GM10847 (cell line): ENCODE results near the gene CACNA2D3.

Experiments
- POLR2A ChIP-seq: IDR thresholded peaks from 2 replicates; pipeline ENCODE4 v1.6.1; 2011; ENCODE audit not compliant: insufficient read length; ENCODE audit errors: extremely low read depth

CACNA2D3 gene

GRCh38 chr3:54826251-54826691 lies 703.9 kb downstream of the CACNA2D3 start:
- no peak for TF ChIP-seq POLR2A

GRCh38 chr3:54827056-54827687 lies 704.8 kb downstream of the CACNA2D3 start:
- no peak for TF ChIP-seq POLR2A

- no peak for TF ChIP-seq POLR2A
Observed at GRCh38 chr3:54827776-54828175, 705.4 kb downstream of the CACNA2D3 start.

- no peak for TF ChIP-seq POLR2A
Observed at GRCh38 chr3:54830658-54831057, 708.3 kb downstream of the CACNA2D3 start.

GRCh38 chr3:54831112-54831511 lies 708.8 kb downstream of the CACNA2D3 start:
- no peak for TF ChIP-seq POLR2A

- no peak for TF ChIP-seq POLR2A
Observed at GRCh38 chr3:54832876-54833275, 710.5 kb downstream of the CACNA2D3 start.

GRCh38 chr3:54835701-54836100 lies 713.3 kb downstream of the CACNA2D3 start:
- no peak for TF ChIP-seq POLR2A

- no peak for TF ChIP-seq POLR2A
Observed at GRCh38 chr3:54836871-54837270, 714.5 kb downstream of the CACNA2D3 start.

GRCh38 chr3:54837964-54838363 lies 715.6 kb downstream of the CACNA2D3 start:
- TF ChIP-seq POLR2A: no peak

GRCh38 chr3:54841471-54841870 lies 719.1 kb downstream of the CACNA2D3 start:
- no peak for TF ChIP-seq POLR2A

GRCh38 chr3:54843352-54843751 lies 721.0 kb downstream of the CACNA2D3 start:
- no peak for TF ChIP-seq POLR2A

GRCh38 chr3:54844211-54844610 lies 721.9 kb downstream of the CACNA2D3 start:
- TF ChIP-seq POLR2A: no peak

GRCh38 chr3:54845011-54845410 lies 722.7 kb downstream of the CACNA2D3 start:
- no peak for TF ChIP-seq POLR2A

- no peak for TF ChIP-seq POLR2A
Observed at GRCh38 chr3:54845551-54845950, 723.2 kb downstream of the CACNA2D3 start.

- no peak for TF ChIP-seq POLR2A
Observed at GRCh38 chr3:54846119-54846518, 723.8 kb downstream of the CACNA2D3 start.

GRCh38 chr3:54847361-54847760 lies 725.0 kb downstream of the CACNA2D3 start:
- no peak for TF ChIP-seq POLR2A

GRCh38 chr3:54849360-54849759 lies 727.0 kb downstream of the CACNA2D3 start:
- TF ChIP-seq POLR2A: no peak
